Skeletal muscle satellite cell (primary cell): Measurements from ENCODE around the gene CSH2.
"Not testable (repeated sequence)": the region's sequence is repeated elsewhere in the genome, so short reads cannot be mapped to it uniquely, and the experiment has no call there.

Experiments used
- H3K27me3 ChIP-seq: 2 replicates; pipeline ENCODE4 v1.7.0; 2013; ENCODE audit warnings: low read length; ENCODE audit not compliant: control insufficient read depth, insufficient read depth
- H3K36me3 ChIP-seq: 2 replicates; pipeline ENCODE4 v1.7.0; 2013; ENCODE audit warnings: mild to moderate bottlenecking, control low read depth, low read length; ENCODE audit not compliant: insufficient read depth
- H3K4me1 ChIP-seq: 2 replicates; pipeline ENCODE4 v1.7.0; 2013; ENCODE audit warnings: low read length; ENCODE audit not compliant: control insufficient read depth, insufficient read depth
- H3K4me2 ChIP-seq: 2 replicates; pipeline ENCODE4 v1.7.0; 2013; ENCODE audit warnings: mild to moderate bottlenecking, low read length
- H3K4me3 ChIP-seq: 2 replicates; pipeline ENCODE4 v1.7.0; 2013; ENCODE audit warnings: low read length
- H3K9ac ChIP-seq: 2 replicates; pipeline ENCODE4 v1.7.0; 2013; ENCODE audit warnings: mild to moderate bottlenecking, low read depth, low read length, moderate library complexity
- H3K9me3 ChIP-seq: replicated peaks from 2 replicates; pipeline ENCODE4 v1.7.0; 2013; ENCODE audit warnings: mild to moderate bottlenecking, control low read depth, low read length

Gene CSH2

GRCh38 chr17:63911657-63912100, 38.2 kb upstream of the CSH2 start:
- Histone ChIP-seq H3K4me3 (no peak overlapping the region), H3K9ac (no peak overlapping the region), H3K4me1 (no peaks in the 10 kb centered on the region), H3K9me3 (no peaks in the 10 kb centered on the region), H3K4me2 (no peak overlapping the region), H3K36me3 (no peaks in the 10 kb centered on the region), H3K27me3 (peaks cover 70% of the 10 kb centered on the region)

- H3K27me3 ChIP-seq: peaks cover 67% of the 10 kb centered on the region
- H3K4me1 ChIP-seq: no peaks in the 10 kb centered on the region
- H3K9me3 ChIP-seq: no peaks in the 10 kb centered on the region
- no peak within 1 kb of the TSS for H3K9ac ChIP-seq
- H3K4me3 ChIP-seq: no peak within 1 kb of the TSS
- H3K36me3 ChIP-seq: no peaks in the 10 kb centered on the region
- H3K4me2 ChIP-seq: no peak within 1 kb of the TSS
Observed at GRCh38 chr17:63911041-63911635, 37.7 kb upstream of the CSH2 start, which contains the start of gene CSHL1. Gene CSHL1 (minus strand): TSS chr17:63911258. CDS start chr17:63911196, 62 bp downstream.

GRCh38 chr17:63910096-63910495, 36.6 kb upstream of the CSH2 start:
- H3K4me1 ChIP-seq: no peaks in the 10 kb centered on the region
- no peak overlapping the region for H3K4me3 ChIP-seq
- H3K9me3 ChIP-seq: no peaks in the 10 kb centered on the region
- no peak overlapping the region for H3K9ac ChIP-seq
- no peaks in the 10 kb centered on the region for H3K36me3 ChIP-seq
- no peak overlapping the region for H3K4me2 ChIP-seq
- peaks cover 63% of the 10 kb centered on the region for H3K27me3 ChIP-seq

- not testable (repeated sequence) for H3K9ac ChIP-seq, H3K36me3 ChIP-seq, H3K4me2 ChIP-seq, H3K9me3 ChIP-seq, H3K4me1 ChIP-seq, H3K4me3 ChIP-seq
- H3K27me3 ChIP-seq: peaks cover 63% of the 10 kb centered on the region
Observed at GRCh38 chr17:63909586-63909985, 36.1 kb upstream of the CSH2 start.

- not testable (repeated sequence) for H3K36me3 ChIP-seq, H3K4me1 ChIP-seq, H3K9ac ChIP-seq, H3K9me3 ChIP-seq, H3K4me2 ChIP-seq, H3K4me3 ChIP-seq
- H3K27me3 ChIP-seq: peaks cover 59% of the 10 kb centered on the region
Observed at GRCh38 chr17:63907161-63907778, 33.8 kb upstream of the CSH2 start.

GRCh38 chr17:63904796-63905195, 31.3 kb upstream of the CSH2 start:
- not testable (repeated sequence) for H3K9ac ChIP-seq, H3K9me3 ChIP-seq, H3K36me3 ChIP-seq, H3K4me1 ChIP-seq, H3K4me3 ChIP-seq, H3K4me2 ChIP-seq
- H3K27me3 ChIP-seq: peaks cover 61% of the 10 kb centered on the region

- not testable (repeated sequence) for H3K4me3 ChIP-seq, H3K4me2 ChIP-seq, H3K4me1 ChIP-seq, H3K9ac ChIP-seq, H3K9me3 ChIP-seq, H3K36me3 ChIP-seq
- H3K27me3 ChIP-seq: peaks cover 63% of the 10 kb centered on the region
Observed at GRCh38 chr17:63903787-63904201, 30.3 kb upstream of the CSH2 start.

GRCh38 chr17:63901971-63902370, 28.5 kb upstream of the CSH2 start:
- H3K4me3 ChIP-seq, H3K9ac ChIP-seq, H3K4me2 ChIP-seq, H3K9me3 ChIP-seq, H3K36me3 ChIP-seq, H3K4me1 ChIP-seq: not testable (repeated sequence)
- peaks cover 48% of the 10 kb centered on the region for H3K27me3 ChIP-seq

GRCh38 chr17:63898899-63899798, 25.7 kb upstream of the CSH2 start:
- H3K4me1 ChIP-seq, H3K9ac ChIP-seq, H3K4me2 ChIP-seq, H3K9me3 ChIP-seq, H3K4me3 ChIP-seq, H3K36me3 ChIP-seq: not testable (repeated sequence)
- peaks cover 42% of the 10 kb centered on the region for H3K27me3 ChIP-seq

- H3K9ac ChIP-seq, H3K9me3 ChIP-seq, H3K36me3 ChIP-seq, H3K4me2 ChIP-seq, H3K4me1 ChIP-seq, H3K4me3 ChIP-seq: not testable (repeated sequence)
- peaks cover 27% of the 10 kb centered on the region for H3K27me3 ChIP-seq
Observed at GRCh38 chr17:63896524-63897354, 23.3 kb upstream of the CSH2 start, which contains the start of gene CSH1. Gene CSH1 (minus strand): TSS chr17:63896574. CDS start chr17:63896511, 63 bp downstream.

- not testable (repeated sequence) for H3K36me3 ChIP-seq, H3K4me2 ChIP-seq, H3K4me3 ChIP-seq, H3K9ac ChIP-seq, H3K9me3 ChIP-seq, H3K4me1 ChIP-seq
- H3K27me3 ChIP-seq: peaks cover 21% of the 10 kb centered on the region
Observed at GRCh38 chr17:63894821-63895220, 21.3 kb upstream of the CSH2 start.
